Measurements from ENCODE around the gene SNED1.

DNA sequence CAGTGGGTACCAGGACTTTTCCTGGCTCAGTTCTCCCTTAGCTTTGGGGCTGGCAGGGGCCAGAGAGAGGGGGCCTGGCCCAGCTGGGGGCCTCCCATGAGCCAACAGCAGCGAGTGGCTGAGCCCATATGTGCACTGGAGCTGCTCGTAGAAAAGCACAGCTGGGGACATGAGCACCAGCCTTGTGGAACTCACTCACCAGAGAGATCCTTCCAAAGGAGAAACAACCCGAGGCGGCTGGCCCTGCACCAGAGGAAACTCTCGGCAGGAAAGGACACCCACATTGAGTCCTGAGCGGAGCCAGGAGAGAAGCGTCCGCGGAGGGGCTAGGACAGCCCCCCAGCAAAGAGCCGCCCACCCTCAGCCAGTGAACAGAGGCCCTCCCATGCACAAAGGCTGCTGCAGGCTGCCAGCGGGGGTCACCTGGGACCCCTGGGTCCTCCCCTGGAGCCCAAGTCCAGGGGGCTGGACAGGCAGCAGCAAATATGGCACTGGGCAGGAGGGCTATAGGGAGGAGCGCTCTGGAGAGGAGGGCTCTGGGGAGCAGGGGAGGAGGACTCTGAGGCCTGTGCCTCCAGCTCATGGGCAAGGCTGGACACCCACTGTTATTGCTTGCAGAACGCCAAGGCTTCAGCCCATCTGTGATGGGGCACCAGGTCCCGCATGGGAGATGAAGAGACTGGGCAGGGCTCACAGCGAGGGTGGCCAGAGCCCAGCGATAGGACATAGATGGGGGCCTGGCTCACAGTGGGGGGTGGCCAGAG lies 42.1 kb upstream of the SNED1 start:
- TF ChIP-seq, protein P1, sequence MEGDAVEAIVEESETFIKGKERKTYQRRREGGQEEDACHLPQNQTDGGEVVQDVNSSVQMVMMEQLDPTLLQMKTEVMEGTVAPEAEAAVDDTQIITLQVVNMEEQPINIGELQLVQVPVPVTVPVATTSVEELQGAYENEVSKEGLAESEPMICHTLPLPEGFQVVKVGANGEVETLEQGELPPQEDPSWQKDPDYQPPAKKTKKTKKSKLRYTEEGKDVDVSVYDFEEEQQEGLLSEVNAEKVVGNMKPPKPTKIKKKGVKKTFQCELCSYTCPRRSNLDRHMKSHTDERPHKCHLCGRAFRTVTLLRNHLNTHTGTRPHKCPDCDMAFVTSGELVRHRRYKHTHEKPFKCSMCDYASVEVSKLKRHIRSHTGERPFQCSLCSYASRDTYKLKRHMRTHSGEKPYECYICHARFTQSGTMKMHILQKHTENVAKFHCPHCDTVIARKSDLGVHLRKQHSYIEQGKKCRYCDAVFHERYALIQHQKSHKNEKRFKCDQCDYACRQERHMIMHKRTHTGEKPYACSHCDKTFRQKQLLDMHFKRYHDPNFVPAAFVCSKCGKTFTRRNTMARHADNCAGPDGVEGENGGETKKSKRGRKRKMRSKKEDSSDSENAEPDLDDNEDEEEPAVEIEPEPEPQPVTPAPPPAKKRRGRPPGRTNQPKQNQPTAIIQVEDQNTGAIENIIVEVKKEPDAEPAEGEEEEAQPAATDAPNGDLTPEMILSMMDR (conservative IDR thresholded peaks at IDR 0.05; ENCODE audit: low read length), result no peak
- TF ChIP-seq EZH2phosphoT487 (IDR thresholded peaks at IDR 0.05; ENCODE audit: borderline replicate concordance, low read depth, low read length), result no peak

All from OCI-LY7 (cell line).